HepG2 (cell line): ENCODE measurements around the gene LITAFD. TPM values are rescaled to one million over a fixed set of nuclear protein-coding genes. Genes with fewer than 3 reads are reported as not detected.

ENCODE experiments used
- ARNTL ChIP-seq: sonication (generic); formaldehyde crosslinking; IDR thresholded peaks from 2 replicates; pipeline ENCODE4 v1.4.0; 2020; ENCODE audit warnings: mild to moderate bottlenecking, missing genetic modification reagents
- CEBPB ChIP-seq: IDR thresholded peaks from 2 replicates; pipeline ENCODE4 v1.6.1; 2011; ENCODE audit warnings: low read depth, low read length, improper control_type of control experiment, borderline replicate concordance
- GTF3A ChIP-seq: sonication (generic); formaldehyde crosslinking; conservative IDR thresholded peaks from 2 replicates; pipeline ENCODE4 v1.4.0; 2020; ENCODE audit warnings: mild to moderate bottlenecking, missing genetic modification reagents
- NFATC3 ChIP-seq: sonication (generic); formaldehyde crosslinking; IDR thresholded peaks from 2 replicates; pipeline ENCODE4 v1.5.1; 2020; ENCODE audit warnings: mild to moderate bottlenecking, missing genetic modification reagents
- NFKB2 ChIP-seq: sonication (generic); formaldehyde crosslinking; IDR thresholded peaks from 2 replicates; pipeline ENCODE4 v1.4.0; 2020; ENCODE audit warnings: missing genetic modification reagents, borderline replicate concordance
- NFYB ChIP-seq: sonication (generic); formaldehyde crosslinking; IDR thresholded peaks from 2 replicates; pipeline ENCODE4 v1.4.0; 2020; ENCODE audit warnings: missing genetic modification reagents
- SP5 ChIP-seq: IDR thresholded peaks from 2 replicates; pipeline ENCODE4 v1.6.1; 2016; ENCODE audit warnings: low read depth, borderline replicate concordance
- SSRP1 ChIP-seq: IDR thresholded peaks from 2 replicates; pipeline ENCODE4 v1.6.1; 2016; ENCODE audit warnings: control low read depth
- STAT5B ChIP-seq: sonication (generic); formaldehyde crosslinking; IDR thresholded peaks from 2 replicates; pipeline ENCODE4 v1.4.0; 2020; ENCODE audit warnings: missing genetic modification reagents
- TERF1 ChIP-seq: sonication (generic); formaldehyde crosslinking; IDR thresholded peaks from 2 replicates; pipeline ENCODE4 v1.8.0; 2022; ENCODE audit warnings: mild to moderate bottlenecking, missing genetic modification reagents, moderate library complexity
- THRA ChIP-seq: sonication (generic); formaldehyde crosslinking; IDR thresholded peaks from 2 replicates; pipeline ENCODE4 v1.4.0; 2020; ENCODE audit warnings: missing genetic modification reagents, borderline replicate concordance
- XRCC5 ChIP-seq: fragments of 200-400 bp; formaldehyde crosslinking; optimal IDR thresholded peaks from 2 replicates; pipeline ENCODE3; 2017; ENCODE audit warnings: mild to moderate bottlenecking, low read length
- ZKSCAN1 ChIP-seq: fragments of 150-350 bp; IDR thresholded peaks from 2 replicates; pipeline ENCODE4 v1.6.1; 2014; ENCODE audit warnings: low read length
- ZNF124 ChIP-seq: sonication (generic); formaldehyde crosslinking; IDR thresholded peaks from 2 replicates; pipeline ENCODE4 v1.4.0; 2020; ENCODE audit warnings: missing genetic modification reagents
- ZNF232 ChIP-seq: sonication (generic); formaldehyde crosslinking; IDR thresholded peaks from 2 replicates; pipeline ENCODE4 v1.4.0; 2020; ENCODE audit warnings: missing genetic modification reagents, borderline replicate concordance
- ZNF274 ChIP-seq: sonication (generic); formaldehyde crosslinking; IDR thresholded peaks from 2 replicates; pipeline ENCODE4 v1.5.1; 2020; ENCODE audit warnings: mild to moderate bottlenecking, missing genetic modification reagents
- ZNF484 ChIP-seq: sonication (generic); formaldehyde crosslinking; IDR thresholded peaks from 2 replicates; pipeline ENCODE4 v1.5.1; 2020; ENCODE audit warnings: mild to moderate bottlenecking, low read depth, missing genetic modification reagents, borderline replicate concordance
- ZNF563 ChIP-seq: sonication (generic); formaldehyde crosslinking; IDR thresholded peaks from 2 replicates; pipeline ENCODE4 v1.8.0; 2022; ENCODE audit warnings: mild to moderate bottlenecking, moderate library complexity, missing genetic modification reagents
- ZNF782 ChIP-seq: sonication (generic); formaldehyde crosslinking; IDR thresholded peaks from 2 replicates; pipeline ENCODE4 v1.4.0; 2020; ENCODE audit warnings: missing genetic modification reagents, mild to moderate bottlenecking, borderline replicate concordance
- ZNF839 ChIP-seq: sonication (generic); formaldehyde crosslinking; IDR thresholded peaks from 2 replicates; pipeline ENCODE4 v1.4.0; 2020; ENCODE audit warnings: missing genetic modification reagents, mild to moderate bottlenecking, borderline replicate concordance
- polyA plus RNA-seq, 8 experiments: library from polyadenylated mRNA; depleted of rRNA in 3 of 8; stranded (reverse) in 7 of 8; unstranded in 1 of 8; fragments of >200 nt; fragmentation: Illumina TruSeq in 4 of 8; extraction: Trizol in 4 of 8; gene quantifications; 2 replicates each; pipeline versions ENCODE4 v1.2.1 to v1.2.3, GENCODE V29; 2011 to 2016; ENCODE audit warnings: low read depth in 4 of 8, missing spikeins in 1 of 8, mixed read lengths in 1 of 8; ENCODE audit not compliant: insufficient read depth in 1 of 8
- total RNA-seq, 5 experiments: library from RNA; depleted of rRNA; stranded (reverse); fragments of >200 nt; fragmentation: Illumina TruSeq; extraction: Trizol; gene quantifications; 2 replicates each; pipeline ENCODE4 v1.2.3, GENCODE V29; 2016; ENCODE audit warnings: low read depth in 1 of 5
- TF ChIP-seq, protein P1 (sequence below): IDR thresholded peaks from 2 replicates; pipeline ENCODE4 v1.6.1; 2012; ENCODE audit warnings: inconsistent platforms
- TF ChIP-seq, protein P2 (sequence below): sonication (generic); formaldehyde crosslinking; IDR thresholded peaks from 2 replicates; pipeline ENCODE4 v1.5.0; 2020; ENCODE audit warnings: mild to moderate bottlenecking, missing genetic modification reagents
- TF ChIP-seq, protein P3 (sequence below), 2 experiments: sonication (generic) in 1 of 2; formaldehyde crosslinking in 1 of 2; IDR thresholded peaks; 2 replicates each; pipeline versions ENCODE4 v1.5.1 to v1.6.1; 2011 to 2020; ENCODE audit warnings: borderline replicate concordance in 1 of 2, low read depth in 1 of 2, low read length in 1 of 2, mild to moderate bottlenecking in 1 of 2, missing genetic modification reagents in 1 of 2, moderate library complexity in 1 of 2

Gene LITAFD
- total and polyA plus RNA-seq, 2 of the 13 experiments (the other 11 are each of a cell fraction or from before 2014, with no cell fraction given) = not detected

DNA sequence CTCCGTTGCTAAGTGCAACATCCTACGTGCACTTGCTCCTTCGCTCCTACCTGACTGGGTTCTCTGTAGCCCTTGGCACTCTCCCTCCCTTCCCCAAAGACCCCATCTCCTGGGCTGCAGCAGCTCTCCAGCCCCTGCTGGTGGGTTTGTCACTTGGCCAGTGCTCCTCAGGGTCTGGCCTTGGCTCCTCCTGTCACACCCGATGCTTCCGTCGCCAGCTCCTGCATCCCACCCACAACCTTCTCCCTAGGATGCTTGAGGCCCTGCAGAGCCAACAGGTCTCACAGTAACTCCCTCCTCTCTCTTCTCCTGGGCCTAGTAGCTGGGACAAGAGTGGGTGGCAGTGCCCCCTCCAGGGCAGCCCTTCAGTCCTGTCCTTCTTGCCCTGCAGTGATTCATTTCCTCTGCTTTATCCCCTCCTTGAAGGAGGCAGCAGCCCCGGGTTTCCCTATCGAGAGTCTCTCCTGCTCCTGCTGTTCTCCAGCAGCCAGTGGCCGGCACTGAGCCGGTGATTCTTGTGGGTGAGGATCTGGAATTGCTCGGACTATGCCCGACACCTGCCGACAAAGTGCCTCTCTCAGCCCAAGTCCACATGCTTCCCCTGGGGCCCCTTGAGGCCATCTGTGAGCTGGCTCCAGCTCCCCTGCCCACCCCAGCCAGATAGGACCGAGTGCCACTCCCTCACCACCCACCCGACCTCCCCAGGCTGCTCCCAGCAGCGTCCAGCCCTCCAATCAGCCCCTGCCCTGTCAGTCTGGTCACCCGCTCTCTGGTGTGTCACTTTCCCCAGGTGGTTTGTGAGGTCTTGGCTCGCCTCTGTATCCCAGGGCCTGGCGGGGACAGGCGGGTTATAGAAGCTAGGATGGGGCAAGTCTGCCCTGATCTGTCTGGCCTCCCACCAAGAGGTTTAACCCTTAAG is 3.8 kb downstream of the LITAFD start (continued):
- TF ChIP-seq ZNF274 (peak; percentile 32; the same call in 1 of the 2 replicates), NFYB (peak; percentile 36), ZNF232 (no peak), TERF1 (CRISPR knock-in tag) (no peak), SP5 (no peak; the same call in 1 of the 2 replicates), ZNF782 (no peak), ARNTL (CRISPR knock-in tag) (no peak), CEBPB (no peak), STAT5B (no peak), ZNF484 (no peak), GTF3A (CRISPR knock-in tag) (no peak), NFATC3 (CRISPR knock-in tag) (no peak), ZKSCAN1 (no peak), ZNF839 (CRISPR knock-in tag) (no peak), THRA (CRISPR knock-in tag) (peak; percentile 15; the same call in 1 of the 2 replicates), XRCC5 (no peak), ZNF563 (CRISPR knock-in tag) (peak; percentile 81; the same call in 1 of the 2 replicates), ZNF124 (CRISPR knock-in tag) (no peak), SSRP1 (CRISPR knock-in tag) (no peak; the same call in 1 of the 2 replicates), NFKB2 (no peak; the same call in 1 of the 2 replicates)
- TF ChIP-seq, protein P1, sequence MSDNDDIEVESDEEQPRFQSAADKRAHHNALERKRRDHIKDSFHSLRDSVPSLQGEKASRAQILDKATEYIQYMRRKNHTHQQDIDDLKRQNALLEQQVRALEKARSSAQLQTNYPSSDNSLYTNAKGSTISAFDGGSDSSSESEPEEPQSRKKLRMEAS = peak; percentile 62; the same call in 1 of the 2 replicates
- TF ChIP-seq, protein P2, sequence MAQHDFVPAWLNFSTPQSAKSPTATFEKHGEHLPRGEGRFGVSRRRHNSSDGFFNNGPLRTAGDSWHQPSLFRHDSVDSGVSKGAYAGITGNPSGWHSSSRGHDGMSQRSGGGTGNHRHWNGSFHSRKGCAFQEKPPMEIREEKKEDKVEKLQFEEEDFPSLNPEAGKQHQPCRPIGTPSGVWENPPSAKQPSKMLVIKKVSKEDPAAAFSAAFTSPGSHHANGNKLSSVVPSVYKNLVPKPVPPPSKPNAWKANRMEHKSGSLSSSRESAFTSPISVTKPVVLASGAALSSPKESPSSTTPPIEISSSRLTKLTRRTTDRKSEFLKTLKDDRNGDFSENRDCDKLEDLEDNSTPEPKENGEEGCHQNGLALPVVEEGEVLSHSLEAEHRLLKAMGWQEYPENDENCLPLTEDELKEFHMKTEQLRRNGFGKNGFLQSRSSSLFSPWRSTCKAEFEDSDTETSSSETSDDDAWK (CRISPR knock-in tag) = no peak
- TF ChIP-seq, protein P3, sequence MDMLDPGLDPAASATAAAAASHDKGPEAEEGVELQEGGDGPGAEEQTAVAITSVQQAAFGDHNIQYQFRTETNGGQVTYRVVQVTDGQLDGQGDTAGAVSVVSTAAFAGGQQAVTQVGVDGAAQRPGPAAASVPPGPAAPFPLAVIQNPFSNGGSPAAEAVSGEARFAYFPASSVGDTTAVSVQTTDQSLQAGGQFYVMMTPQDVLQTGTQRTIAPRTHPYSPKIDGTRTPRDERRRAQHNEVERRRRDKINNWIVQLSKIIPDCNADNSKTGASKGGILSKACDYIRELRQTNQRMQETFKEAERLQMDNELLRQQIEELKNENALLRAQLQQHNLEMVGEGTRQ (IDR thresholded peaks at IDR 0.05; ENCODE audit: low read depth, low read length) = no peak
- TF ChIP-seq, protein P3 (CRISPR knock-in tag; IDR thresholded peaks at IDR 0.05; ENCODE audit: borderline replicate concordance) = no peak
